H1 (cell line): ENCODE results near the gene CBLB. TPM values are rescaled to one million over a fixed set of nuclear protein-coding genes. Genes with fewer than 3 reads are reported as not detected.

Experiments
- CTCF ChIA-PET: fragments of 300-600 bp; sonication (Branson Sonifier 250); formaldehyde crosslinking; loops from one replicate; lab custom pipeline; 2021; ENCODE audit not compliant: partially characterized antibody; lab: Charles Lee
- POLR2A ChIA-PET: fragments of 300-600 bp; sonication (Branson Sonifier 250); formaldehyde crosslinking; loops from one replicate; lab custom pipeline; 2021; ENCODE audit warnings: inconsistent platforms; ENCODE audit not compliant: partially characterized antibody; lab: Charles Lee
- DNase-seq, 2 experiments: peaks; one replicate each; pipeline versions ENCODE4 v3.0.0 to v3.0.0-alpha.2; 2010 to 2022; ENCODE audit warnings: low spot score in 2 of 2, low read depth in 1 of 2, mixed read lengths in 1 of 2
- FAIRE-seq: peaks from 2 replicates; lab custom pipeline; 2011; peaks lifted over from hg19 to GRCh38; lab: Jason Lieb, UNC
- H2AFZ ChIP-seq: 2 replicates; pipeline ENCODE4 v1.8.1; 2012; ENCODE audit warnings: low read length, inconsistent platforms
- H2AK5ac ChIP-seq: 2 replicates; pipeline ENCODE4 v1.6.1; 2013; ENCODE audit warnings: low read depth, low read length
- H2BK120ac ChIP-seq: replicated peaks from 2 replicates; pipeline ENCODE3; 2013; ENCODE audit warnings: low read depth, low read length, inconsistent platforms
- H2BK12ac ChIP-seq: 2 replicates; pipeline ENCODE4 v1.6.1; 2013; ENCODE audit warnings: low read depth, low read length
- H2BK15ac ChIP-seq: 2 replicates; pipeline ENCODE4 v1.6.1; 2013; ENCODE audit warnings: low read length
- H2BK20ac ChIP-seq: 2 replicates; pipeline ENCODE4 v1.6.1; 2013; ENCODE audit warnings: low read length
- H2BK5ac ChIP-seq: 2 replicates; pipeline ENCODE4 v1.6.1; 2013; ENCODE audit warnings: low read depth, low read length
- H3K14ac ChIP-seq: 2 replicates; pipeline ENCODE4 v1.6.1; 2013; ENCODE audit warnings: inconsistent platforms; ENCODE audit not compliant: insufficient read length
- H3K18ac ChIP-seq: 2 replicates; pipeline ENCODE4 v1.6.1; 2013; ENCODE audit warnings: low read length; ENCODE audit errors: extremely low read depth
- H3K23ac ChIP-seq: 2 replicates; pipeline ENCODE4 v1.6.1; 2013; ENCODE audit warnings: inconsistent platforms; ENCODE audit not compliant: insufficient read length
- H3K23me2 ChIP-seq: 2 replicates; pipeline ENCODE4 v1.6.1; 2013; ENCODE audit warnings: low read depth, low read length
- H3K27ac ChIP-seq: 2 replicates; pipeline ENCODE4 v1.6.1; 2011; ENCODE audit warnings: low read depth, low read length, inconsistent platforms
- H3K27me3 ChIP-seq, 4 experiments: replicated peaks in 1 of 4; 1 replicate in 1 of 4; 2 replicates in 3 of 4; pipeline versions ENCODE4 v1.6.1 to v1.8.1; 2011 to 2013; ENCODE audit warnings: low read length in 3 of 4, mild to moderate bottlenecking in 3 of 4, inconsistent platforms in 2 of 4, mixed read lengths in 2 of 4, moderate library complexity in 1 of 4; ENCODE audit not compliant: control insufficient read depth in 3 of 4, insufficient read depth in 3 of 4; ENCODE audit errors: extremely low read depth in 1 of 4
- H3K36me3 ChIP-seq, 4 experiments: 2 replicates each; pipeline versions ENCODE4 v1.6.1 to v1.8.1; 2011 to 2013; ENCODE audit warnings: mild to moderate bottlenecking in 4 of 4, low read length in 3 of 4, moderate library complexity in 2 of 4, control low read depth in 1 of 4, inconsistent platforms in 1 of 4; ENCODE audit not compliant: insufficient read depth in 4 of 4, control insufficient read depth in 2 of 4
- H3K4ac ChIP-seq: replicated peaks from 2 replicates; pipeline ENCODE3; 2013; ENCODE audit warnings: low read length, low read depth, mixed read lengths, inconsistent platforms; ENCODE audit not compliant: insufficient read length
- H3K4me1 ChIP-seq, 4 experiments: replicated peaks in 1 of 4; 1 replicate in 1 of 4; 2 replicates in 3 of 4; pipeline versions ENCODE4 v1.6.1 to v1.8.1; 2011 to 2013; ENCODE audit warnings: low read length in 3 of 4, inconsistent platforms in 2 of 4, mixed read lengths in 1 of 4; ENCODE audit not compliant: insufficient read depth in 4 of 4, control insufficient read depth in 3 of 4
- H3K4me2 ChIP-seq, 2 experiments: 2 replicates each; pipeline versions ENCODE4 v1.6.1 to v1.8.1; 2011 to 2013; ENCODE audit warnings: low read depth in 2 of 2, low read length in 2 of 2, control low read depth in 1 of 2, inconsistent platforms in 1 of 2, mild to moderate bottlenecking in 1 of 2; ENCODE audit not compliant: insufficient read depth in 1 of 2
- H3K4me3 ChIP-seq, 4 experiments: fragments of 200-600, 300-600 bp in 1 of 4; sonication (generic), shearing (Covaris generic), sonication (Bioruptor Twin) in 1 of 4; 2 replicates each; pipeline versions ENCODE4 v1.5.1 to v1.8.1; 2011 to 2016; ENCODE audit warnings: low read length in 4 of 4, low read depth in 3 of 4, control low read depth in 2 of 4, inconsistent platforms in 2 of 4, mild to moderate bottlenecking in 2 of 4, mixed read lengths in 1 of 4, moderate library complexity in 1 of 4; ENCODE audit not compliant: insufficient read depth in 2 of 4; ENCODE audit errors: extremely low read depth in 1 of 4
- H3K56ac ChIP-seq: replicated peaks from 2 replicates; pipeline ENCODE3; 2013; ENCODE audit warnings: low read depth, mild to moderate bottlenecking, mixed read lengths, low read length, inconsistent platforms; ENCODE audit not compliant: insufficient read length
- H3K79me1 ChIP-seq: 2 replicates; pipeline ENCODE4 v1.6.1; 2013; ENCODE audit warnings: low read depth, low read length, control low read depth
- H3K79me2 ChIP-seq, 2 experiments: 2 replicates each; pipeline versions ENCODE4 v1.6.1 to v1.8.1; 2012 to 2013; ENCODE audit warnings: low read length in 2 of 2, mild to moderate bottlenecking in 2 of 2, inconsistent platforms in 1 of 2; ENCODE audit not compliant: insufficient read depth in 2 of 2, control insufficient read depth in 1 of 2
- H3K9ac ChIP-seq, 4 experiments: replicated peaks in 1 of 4; 1 replicate in 1 of 4; 2 replicates in 3 of 4; pipeline versions ENCODE4 v1.6.1 to v1.8.1; 2011 to 2013; ENCODE audit warnings: low read depth in 3 of 4, low read length in 3 of 4, control low read depth in 2 of 4, mild to moderate bottlenecking in 2 of 4, moderate library complexity in 2 of 4, inconsistent platforms in 1 of 4; ENCODE audit errors: extremely low read depth in 1 of 4
- H3K9me3 ChIP-seq, 2 experiments: 2 replicates each; pipeline versions ENCODE4 v1.6.1 to v1.8.1; 2012 to 2013; ENCODE audit warnings: mild to moderate bottlenecking in 2 of 2, moderate library complexity in 2 of 2, control low read depth in 1 of 2, inconsistent platforms in 1 of 2, low read depth in 1 of 2, low read length in 1 of 2, mixed read lengths in 1 of 2; ENCODE audit not compliant: insufficient read depth in 2 of 2
- H4K20me1 ChIP-seq, 2 experiments: replicated peaks in 1 of 2; 2 replicates each; pipeline versions ENCODE3 to v1.8.1; 2011 to 2013; ENCODE audit warnings: inconsistent platforms in 2 of 2, low read length in 2 of 2, mild to moderate bottlenecking in 1 of 2; ENCODE audit not compliant: insufficient read depth in 2 of 2, control insufficient read depth in 1 of 2
- H4K5ac ChIP-seq: 2 replicates; pipeline ENCODE4 v1.6.1; 2013; ENCODE audit warnings: low read length, low read depth, mixed read lengths, inconsistent platforms; ENCODE audit not compliant: insufficient read length
- H4K8ac ChIP-seq: 2 replicates; pipeline ENCODE4 v1.8.0; 2013; ENCODE audit warnings: mild to moderate bottlenecking, moderate library complexity, low read length, inconsistent platforms; ENCODE audit not compliant: insufficient read depth; ENCODE audit errors: extremely low read depth
- H4K91ac ChIP-seq: replicated peaks from 2 replicates; pipeline ENCODE3; 2013; ENCODE audit warnings: low read length, mixed read lengths, inconsistent platforms; ENCODE audit not compliant: insufficient read length
- CBX8 ChIP-seq: fragments of 300-800, 300-1000 bp; sonication (generic); IDR thresholded peaks from 2 replicates; pipeline ENCODE4 v1.7.1; 2016; ENCODE audit warnings: low read depth, low read length, borderline replicate concordance
- GTF2F1 ChIP-seq: IDR thresholded peaks from 2 replicates; pipeline ENCODE4 v1.6.1; 2012; ENCODE audit warnings: low read depth, low read length, improper control_type of control experiment, borderline replicate concordance
- RNF2 ChIP-seq: fragments of 200-900, 300-1000 bp; sonication (generic); IDR thresholded peaks from 2 replicates; pipeline ENCODE4 v1.7.1; 2016; ENCODE audit warnings: borderline replicate concordance, low read depth, mild to moderate bottlenecking, antibody characterized with exemption, low read length; ENCODE audit not compliant: poor library complexity, severe bottlenecking; ENCODE audit errors: missing control alignments
- SRF ChIP-seq: IDR thresholded peaks from 2 replicates; pipeline ENCODE4 v1.6.1; 2011; ENCODE audit warnings: mild to moderate bottlenecking, low read depth, low read length, moderate library complexity
- polyA plus RNA-seq, 7 experiments: library from polyadenylated mRNA; depleted of rRNA in 3 of 7; stranded (reverse) in 5 of 7; unstranded in 2 of 7; fragments of >200 nt in 5 of 7; fragments of 200-250 nt in 2 of 7; gene quantifications; 1 replicate in 5 of 7; 2 replicates in 1 of 7; 4 replicates in 1 of 7; pipeline versions ENCODE4 v1.2.1 to v1.2.3, GENCODE V29; 2011 to 2013; ENCODE audit warnings: missing spikeins in 2 of 7, mixed read lengths in 2 of 7
- total RNA-seq: library from RNA; stranded (reverse); fragmentation: NEBNext Ultra II Directional; extraction: Animal tissue kit (Norgen Biotek cat#: 25700); gene quantifications from 2 replicates; pipeline ENCODE4 v1.2.1, GENCODE V29; 2021

Gene CBLB
- total and polyA plus RNA-seq, 2 of the 8 experiments (the other 6 are each of a cell fraction or from before 2014, with no cell fraction given) = 14.5 to 26.0 TPM

- Histone ChIP-seq H2AK5ac (no peak overlapping the region), H3K79me1 (no peaks in the 10 kb centered on the region), H4K91ac (no peak overlapping the region), H3K23me2 (no peaks in the 10 kb centered on the region), H3K56ac (no peak overlapping the region), H3K9me3 (no peaks in the 10 kb centered on the region), H3K4me1 (no peaks in the 10 kb centered on the region), H3K4ac (no peak overlapping the region), H3K27ac (no peak overlapping the region), H2BK20ac (no peak overlapping the region), H4K20me1 (no peaks in the 10 kb centered on the region), H2BK12ac (no peak overlapping the region), H3K18ac (no peak overlapping the region), H3K14ac (no peak overlapping the region), H3K27me3 (peaks cover 0 to 1% (median 0%) of the 10 kb centered on the region in 4 experiments; a peak in 1 of 7 replicates), H3K36me3 (no peaks in the 10 kb centered on the region; a peak in 1 of 8 replicates), H2BK5ac (no peak overlapping the region), H3K23ac (no peak overlapping the region), H3K79me2 (peaks cover 0 to 9% of the 10 kb centered on the region in 2 experiments; a peak in 1 of 4 replicates), H3K4me3 (no peak overlapping the region), H4K8ac (no peak overlapping the region), H2BK15ac (no peak overlapping the region), H4K5ac (no peak overlapping the region), H2BK120ac (no peak overlapping the region), H3K9ac (no peak overlapping the region), H2AFZ (no peak overlapping the region), H3K4me2 (no peak overlapping the region)
- FAIRE-seq = no peak
- CTCF ChIA-PET = no interaction called here
- POLR2A ChIA-PET = no interaction called here
- DNase-seq = no peak
- TF ChIP-seq RNF2 (no peak), GTF2F1 (no peak), CBX8 (no peak), SRF (no peak)
Observed at GRCh38 chr3:105835606-105836005, 33.2 kb downstream of the CBLB start.
